GM18868 (cell line): ENCODE data around the gene IKZF2.
"Not testable (repeated sequence)": the region's sequence is repeated elsewhere in the genome, so short reads cannot be mapped to it uniquely, and the experiment has no call there.

Source experiments
- ATAC-seq: cut with Tn5 transposase; IDR thresholded peaks from one replicate; pipeline ENCODE4 v1.9.1; 2021; ENCODE audit warnings: mild to moderate bottlenecking, moderate library complexity; ENCODE audit not compliant: unreplicated experiment

The IKZF2 gene

DNA sequence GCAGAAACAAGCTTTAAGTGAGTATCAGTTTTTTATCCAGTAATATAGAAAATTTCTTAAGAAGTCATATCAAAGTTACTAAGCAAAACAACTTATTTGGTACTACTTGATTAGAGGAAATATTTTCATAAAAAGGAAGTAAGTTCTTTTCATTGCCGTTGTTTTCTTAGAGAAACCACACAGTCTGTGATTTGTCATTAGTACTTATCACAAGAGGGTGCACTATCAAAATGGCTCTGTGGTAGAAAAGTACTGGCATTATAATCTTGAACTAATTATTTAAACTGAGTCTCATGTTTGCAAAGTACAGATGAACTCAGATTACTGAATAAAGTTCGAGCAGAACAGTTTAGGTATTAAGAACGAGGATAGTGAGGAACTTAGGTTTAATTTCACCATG, 93.4 kb downstream of the IKZF2 start:
- no peak for ATAC-seq

GRCh38 chr2:213046431-213046830, 105.0 kb downstream of the IKZF2 start:
- ATAC-seq = no peak

GRCh38 chr2:213043566-213043965, 107.8 kb downstream of the IKZF2 start:
- no peak for ATAC-seq

GRCh38 chr2:213042262-213042661, 109.2 kb downstream of the IKZF2 start:
- ATAC-seq = no peak

- ATAC-seq = no peak
These were observed 114.6 kb downstream of the IKZF2 start for GRCh38 chr2:213036836-213037235.

DNA sequence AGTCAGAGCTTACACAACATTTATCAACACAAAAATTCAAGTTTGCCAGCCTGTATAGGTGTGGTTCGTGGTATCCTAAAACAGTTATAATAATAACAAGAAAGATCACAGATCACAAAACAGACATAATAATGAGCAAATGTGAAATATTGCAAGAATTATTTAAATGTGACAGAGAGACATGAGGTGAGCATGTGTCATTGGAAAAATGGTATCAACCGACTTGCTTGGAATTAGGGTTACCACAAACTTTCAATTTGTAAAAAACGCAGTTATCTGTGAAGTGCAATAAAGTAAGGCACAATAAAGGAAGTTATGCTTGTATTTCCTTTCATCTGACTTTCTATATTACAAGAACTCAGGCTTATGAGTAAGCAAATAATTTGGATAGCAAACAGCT, 116.8 kb downstream of the IKZF2 start:
- ATAC-seq = no peak

- no peak for ATAC-seq
These were observed 118.8 kb downstream of the IKZF2 start for GRCh38 chr2:213032607-213033006.

DNA sequence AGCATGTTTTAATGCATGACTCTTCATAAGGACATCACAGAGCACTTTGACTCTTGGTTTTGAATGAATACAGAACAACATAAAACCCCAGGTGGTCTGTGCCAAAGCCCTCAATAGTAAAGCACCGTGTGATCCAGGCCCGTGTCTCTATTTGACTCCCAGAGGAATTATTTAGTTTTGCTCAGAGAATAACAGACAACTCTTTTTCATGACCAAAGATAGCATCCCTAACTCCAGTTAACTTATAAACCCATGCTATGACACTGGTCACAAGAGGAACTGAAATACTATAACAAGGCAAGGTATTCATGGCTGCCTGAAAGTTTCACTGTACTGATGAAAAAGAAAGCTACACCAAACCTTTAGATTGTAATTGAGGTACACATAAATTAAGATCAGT, 128.4 kb downstream of the IKZF2 start:
- ATAC-seq = peak; percentile 61

GRCh38 chr2:213021971-213022899, 129.2 kb downstream of the IKZF2 start:
- peak; percentile 83 for ATAC-seq

GRCh38 chr2:213020913-213021312, 130.5 kb downstream of the IKZF2 start:
- ATAC-seq = not testable (repeated sequence)

- ATAC-seq = no peak
These were observed 131.1 kb downstream of the IKZF2 start for GRCh38 chr2:213020268-213020667.

DNA sequence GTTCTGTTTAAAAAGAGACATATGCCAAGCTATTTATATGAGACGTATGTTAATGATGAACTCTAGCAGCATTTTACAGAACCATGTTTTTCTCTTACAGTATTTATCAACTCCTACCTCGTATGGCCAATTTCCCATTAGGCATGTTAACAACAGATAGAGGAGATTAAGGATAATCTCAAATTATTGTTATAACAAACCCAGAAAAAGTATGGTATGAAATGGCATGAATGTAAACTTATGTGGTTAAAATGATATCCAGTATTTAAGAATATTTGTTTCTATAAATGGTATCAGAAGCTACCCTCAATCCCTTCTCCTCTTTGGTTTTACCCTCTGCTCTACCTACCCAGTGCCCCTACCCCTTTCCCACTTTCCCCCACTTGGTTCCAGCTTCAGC, 132.0 kb downstream of the IKZF2 start:
- ATAC-seq = no peak

DNA sequence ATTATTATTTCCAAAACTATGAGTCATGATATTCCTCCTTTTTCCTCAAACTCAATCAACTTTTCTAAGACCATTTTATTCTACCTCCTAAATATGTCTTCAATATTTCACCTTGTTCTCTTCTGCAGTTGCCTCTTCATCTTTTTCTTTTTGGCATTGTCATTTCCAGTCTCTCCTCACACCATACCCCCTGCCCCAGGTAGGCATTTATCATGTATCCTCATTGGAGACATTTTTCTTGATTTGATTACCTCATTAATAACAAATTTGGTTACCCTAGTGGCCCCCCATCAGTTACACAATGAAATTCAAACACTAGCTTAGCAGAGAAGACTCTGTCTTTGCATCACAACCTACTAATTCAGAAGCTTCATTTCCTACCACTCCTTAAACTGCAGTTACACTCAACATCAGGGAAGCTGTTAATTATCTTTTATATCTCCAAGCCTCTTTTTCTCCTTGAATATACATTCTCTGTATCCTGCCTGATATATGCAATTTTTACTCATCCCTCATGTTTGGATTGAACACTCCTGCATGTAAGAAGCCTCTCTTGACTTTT, 133.0 kb downstream of the IKZF2 start:
- no peak for ATAC-seq

- no peak for ATAC-seq
These were observed 134.0 kb downstream of the IKZF2 start for GRCh38 chr2:213017404-213017803.

DNA sequence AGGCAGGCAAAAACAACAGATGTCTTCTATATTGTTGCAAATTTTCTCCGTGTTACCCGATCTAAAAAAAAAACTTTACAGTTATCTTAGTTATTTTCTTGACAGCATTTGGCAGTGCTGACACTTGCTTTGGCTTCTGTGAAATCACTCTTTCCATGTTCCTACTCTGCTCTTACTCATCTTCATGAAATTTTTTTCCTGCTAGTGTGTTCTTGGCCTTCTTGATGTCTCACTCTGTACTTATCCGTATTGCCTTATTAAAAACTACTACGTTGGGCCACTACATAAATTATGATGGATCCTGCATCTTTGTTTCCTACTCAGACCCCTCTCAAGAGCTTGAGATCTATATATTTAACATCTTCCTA, 134.4 kb downstream of the IKZF2 start:
- no peak for ATAC-seq

DNA sequence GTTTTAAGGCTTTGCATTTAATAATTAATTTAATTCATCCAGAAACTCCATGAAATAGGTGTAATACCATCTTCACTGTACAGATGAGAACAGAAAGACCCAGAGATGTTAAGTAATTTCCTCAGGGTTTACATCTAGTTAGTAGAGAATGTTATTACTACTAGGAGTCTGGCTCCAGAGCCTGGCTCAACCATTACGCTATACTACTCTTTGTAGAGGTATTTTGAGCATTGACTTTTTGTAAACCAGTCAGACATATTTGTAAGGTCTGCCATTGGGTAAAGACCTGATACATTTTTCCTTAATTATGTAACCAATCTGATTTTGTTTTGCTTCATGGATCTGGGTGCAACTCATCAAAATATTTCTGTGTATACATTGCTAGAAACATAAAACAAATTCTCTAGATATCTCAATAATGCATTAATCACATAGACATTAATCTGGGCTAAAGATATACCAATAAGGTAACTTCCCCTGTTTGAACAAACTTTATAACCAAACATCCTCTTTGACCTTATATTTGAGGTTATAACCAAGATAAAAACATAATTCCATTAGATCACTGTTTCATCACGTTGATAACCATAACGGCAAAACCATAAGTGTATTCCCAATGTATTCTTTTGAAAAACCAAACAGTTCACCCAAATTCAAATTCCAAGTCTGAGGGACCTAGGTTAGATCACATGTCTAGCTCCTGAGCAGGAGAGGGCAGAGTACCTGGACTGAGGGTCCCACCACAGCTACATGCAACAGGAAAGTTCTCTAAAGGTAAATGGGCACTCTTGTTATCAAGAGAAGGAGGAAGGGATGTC, 135.0 kb downstream of the IKZF2 start:
- ATAC-seq = peak; percentile 32

DNA sequence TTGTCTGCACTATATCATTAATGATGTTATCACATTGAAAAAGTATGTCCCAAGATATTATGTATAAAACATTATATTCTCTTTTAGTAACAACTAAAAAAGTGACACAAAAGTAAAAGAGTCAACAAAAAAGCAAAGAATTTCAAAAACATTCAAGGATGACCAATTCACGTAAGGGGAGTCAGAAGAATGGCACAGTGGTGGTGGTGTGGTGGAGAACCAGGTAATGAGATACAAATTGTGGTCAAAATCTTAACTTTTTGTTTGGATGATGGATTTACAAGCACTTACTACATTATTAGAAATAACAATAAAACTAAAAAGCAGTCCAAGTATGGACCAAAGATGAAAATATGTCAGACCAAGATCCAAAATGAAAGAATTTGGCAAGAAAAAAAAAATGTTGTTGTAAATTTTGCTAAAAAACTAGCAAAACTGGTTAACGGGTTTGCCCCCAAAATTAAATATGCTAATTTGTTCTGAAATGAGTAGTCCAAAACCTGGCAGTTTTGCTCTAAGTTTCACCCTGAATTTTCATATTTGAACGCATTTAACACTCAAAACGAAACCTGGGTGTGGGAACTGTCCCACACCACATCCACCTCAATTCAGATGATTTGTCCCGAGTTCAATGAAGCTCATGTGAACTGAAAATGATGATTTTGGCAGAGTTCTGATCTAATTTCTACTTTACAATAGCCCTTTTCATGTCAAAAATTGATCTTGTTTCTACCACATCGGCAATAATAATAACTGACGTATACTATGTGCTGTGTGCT, 135.8 kb downstream of the IKZF2 start:
- ATAC-seq = peak; percentile 78

GRCh38 chr2:213013979-213014378, 137.4 kb downstream of the IKZF2 start:
- ATAC-seq = no peak

DNA sequence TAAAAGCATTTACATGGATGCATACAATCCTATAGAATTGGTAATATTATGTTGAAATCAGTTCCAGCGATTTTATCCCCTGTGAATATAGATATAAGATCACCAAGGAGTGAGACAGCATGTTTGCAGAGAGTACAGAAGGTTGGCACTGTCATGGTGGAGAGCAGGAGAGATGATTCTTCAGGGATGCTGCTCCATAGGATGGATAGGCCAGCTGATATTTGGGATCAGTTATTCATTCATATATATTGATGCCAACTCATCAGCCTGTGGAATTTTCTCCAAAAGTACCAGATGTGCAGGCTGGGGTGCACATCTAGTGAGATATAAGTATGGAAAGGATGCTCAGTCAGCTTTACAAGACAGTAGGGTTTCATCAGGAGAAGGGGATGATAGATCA, 139.9 kb downstream of the IKZF2 start:
- ATAC-seq = no peak

DNA sequence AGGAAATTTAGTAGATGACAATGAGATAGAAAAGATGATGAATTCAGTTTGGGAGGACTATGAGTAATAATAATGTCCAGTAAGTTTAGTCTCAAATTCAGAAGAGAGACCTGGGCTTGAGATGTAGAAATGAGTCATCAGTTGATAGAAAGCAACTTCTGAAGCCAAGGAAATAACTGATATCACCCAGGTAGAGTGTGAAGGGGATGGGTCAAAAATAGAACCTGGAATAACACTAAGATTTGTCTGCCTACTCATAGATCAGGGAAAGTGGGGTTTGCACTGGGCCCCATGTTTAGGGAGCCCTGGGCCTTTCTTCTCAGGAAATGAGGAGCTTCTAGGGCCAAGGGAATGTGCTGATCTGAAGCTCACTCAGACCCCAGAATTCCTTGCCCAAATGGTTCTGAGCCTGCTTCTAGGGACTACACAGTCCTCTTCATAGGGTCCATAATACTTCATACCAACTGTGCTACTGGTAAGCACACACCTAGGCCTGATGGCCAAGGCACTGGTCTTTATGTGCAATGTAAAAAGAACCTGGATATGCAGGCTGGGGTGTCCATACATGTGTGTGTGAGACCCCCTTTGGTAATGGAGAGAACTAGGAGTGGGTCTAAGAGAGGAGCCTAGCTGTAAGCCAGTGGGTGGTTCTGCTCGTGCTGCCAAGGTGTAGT, 141.2 kb downstream of the IKZF2 start:
- ATAC-seq = peak; percentile 62
